H1 (cell line): Measurements from ENCODE around the gene ZSWIM6. TPM values are rescaled to one million over a fixed set of nuclear protein-coding genes. Genes with fewer than 3 reads are reported as not detected.

Source experiments
- ASH2L ChIP-seq: fragments of 200-600, 300-600 bp; sonication (generic); IDR thresholded peaks from one replicate; pipeline ENCODE4 v1.7.1; 2017; ENCODE audit warnings: low read length
- BRCA1 ChIP-seq: IDR thresholded peaks from 2 replicates; pipeline ENCODE4 v1.6.1; 2012; ENCODE audit warnings: low read depth, low read length, improper control_type of control experiment
- CHD7 ChIP-seq: fragments of 300-600 bp; sonication (generic); IDR thresholded peaks from 2 replicates; pipeline ENCODE4 v1.7.1; 2012; ENCODE audit warnings: low read length, moderate library complexity, mild to moderate bottlenecking, inconsistent platforms; ENCODE audit not compliant: insufficient replicate concordance
- CTBP2 ChIP-seq: IDR thresholded peaks from 2 replicates; pipeline ENCODE4 v1.7.0; 2011; ENCODE audit warnings: borderline replicate concordance, mild to moderate bottlenecking, moderate library complexity, mixed read lengths, low read length; ENCODE audit not compliant: insufficient read depth, insufficient read length
- KDM5A ChIP-seq: fragments of 200-600 bp; IDR thresholded peaks from 2 replicates; pipeline ENCODE4 v1.7.1; 2012; ENCODE audit warnings: mild to moderate bottlenecking, low read length, inconsistent platforms, mixed read lengths
- MAFK ChIP-seq: IDR thresholded peaks from 2 replicates; pipeline ENCODE4 v1.6.1; 2012; ENCODE audit warnings: low read depth, mild to moderate bottlenecking, improper control_type of control experiment, low read length
- RBBP5 ChIP-seq: IDR thresholded peaks from 2 replicates; pipeline ENCODE4 v1.7.1; 2012; ENCODE audit warnings: low read depth, mild to moderate bottlenecking, inconsistent platforms, low read length, moderate library complexity, borderline replicate concordance
- RFX5 ChIP-seq: IDR thresholded peaks from 2 replicates; pipeline ENCODE4 v1.6.1; 2011; ENCODE audit warnings: low read depth, low read length, improper control_type of control experiment, borderline replicate concordance
- SP4 ChIP-seq: IDR thresholded peaks from 2 replicates; pipeline ENCODE4 v1.6.1; 2012; ENCODE audit warnings: low read length, inconsistent platforms
- SRF ChIP-seq: IDR thresholded peaks from 2 replicates; pipeline ENCODE4 v1.6.1; 2011; ENCODE audit warnings: mild to moderate bottlenecking, low read depth, low read length, moderate library complexity
- SUZ12 ChIP-seq: fragments of 200-600 bp; sonication (generic); IDR thresholded peaks from 2 replicates; pipeline ENCODE4 v1.6.1; 2012; ENCODE audit warnings: mild to moderate bottlenecking, inconsistent platforms, low read length, moderate library complexity, mixed read lengths
- YY1 ChIP-seq: IDR thresholded peaks from 2 replicates; pipeline ENCODE4 v1.6.1; 2011; ENCODE audit warnings: low read depth, mild to moderate bottlenecking, low read length
- polyA plus RNA-seq, 7 experiments: library from polyadenylated mRNA; depleted of rRNA in 3 of 7; stranded (reverse) in 5 of 7; unstranded in 2 of 7; fragments of >200 nt in 5 of 7; fragments of 200-250 nt in 2 of 7; gene quantifications; 1 replicate in 5 of 7; 2 replicates in 1 of 7; 4 replicates in 1 of 7; pipeline versions ENCODE4 v1.2.1 to v1.2.3, GENCODE V29; 2011 to 2013; ENCODE audit warnings: missing spikeins in 2 of 7, mixed read lengths in 2 of 7
- total RNA-seq: library from RNA; stranded (reverse); fragmentation: NEBNext Ultra II Directional; extraction: Animal tissue kit (Norgen Biotek cat#: 25700); gene quantifications from 2 replicates; pipeline ENCODE4 v1.2.1, GENCODE V29; 2021

ZSWIM6 gene
- total and polyA plus RNA-seq, 2 of the 8 experiments (the other 6 are each of a cell fraction or from before 2014, with no cell fraction given): 7.9 to 12.4 TPM

DNA sequence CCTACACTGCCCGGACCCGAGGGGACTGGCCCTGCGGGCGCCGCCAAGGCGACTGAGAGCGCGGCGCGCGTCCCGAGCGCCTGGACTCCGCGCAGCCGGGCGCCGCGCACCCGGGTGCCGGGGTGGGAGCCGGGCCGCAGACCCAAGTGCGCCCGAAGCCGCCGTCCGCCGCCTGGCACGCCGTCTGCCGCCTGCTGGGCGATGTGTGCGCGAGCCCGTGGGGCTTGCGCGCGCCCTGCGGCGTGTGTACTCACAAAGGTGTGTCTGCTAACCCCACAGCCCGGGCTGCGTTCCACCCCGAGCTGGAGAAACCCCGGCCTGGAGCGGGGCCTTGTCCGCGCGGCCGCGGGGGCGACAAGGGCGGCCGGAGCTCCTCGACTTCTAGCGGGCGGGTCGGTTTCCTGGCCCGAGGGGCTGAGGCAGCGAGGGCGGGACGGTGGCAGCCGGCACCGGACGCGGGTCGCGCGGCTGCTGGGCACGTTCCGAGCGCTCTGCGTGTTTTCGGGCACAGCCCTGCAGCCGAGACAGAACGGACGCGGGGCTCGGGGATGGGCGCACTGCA, 1.1 kb upstream of the ZSWIM6 start (continued):
- TF ChIP-seq CHD7 (no peak), YY1 (no peak), CTBP2 (no peak), RFX5 (no peak), SUZ12 (peak; percentile 74; the same call in 1 of the 2 replicates), BRCA1 (no peak), SP4 (no peak), SRF (no peak), MAFK (no peak), KDM5A (no peak), RBBP5 (peak; percentile 47), ASH2L (peak; percentile 93)
